H1 (cell line): ENCODE measurements around the gene TAF1D. TPM values are rescaled to one million over a fixed set of nuclear protein-coding genes. Genes with fewer than 3 reads are reported as not detected.

ENCODE experiments used
- ASH2L ChIP-seq: fragments of 200-600, 300-600 bp; sonication (generic); IDR thresholded peaks from one replicate; pipeline ENCODE4 v1.7.1; 2017; ENCODE audit warnings: low read length
- BACH1 ChIP-seq: IDR thresholded peaks from 2 replicates; pipeline ENCODE4 v1.6.1; 2012; ENCODE audit warnings: low read length, improper control_type of control experiment
- BCL11A ChIP-seq, 2 experiments: IDR thresholded peaks; one replicate each; pipeline ENCODE4 v1.6.1; 2011; ENCODE audit warnings: low read depth in 2 of 2, low read length in 2 of 2, mild to moderate bottlenecking in 2 of 2
- BRCA1 ChIP-seq: IDR thresholded peaks from 2 replicates; pipeline ENCODE4 v1.6.1; 2012; ENCODE audit warnings: low read depth, low read length, improper control_type of control experiment
- EZH2 ChIP-seq: fragments of 200-600 bp; sonication (generic); IDR thresholded peaks from 2 replicates; pipeline ENCODE4 v1.7.1; 2012; ENCODE audit warnings: low read depth, mild to moderate bottlenecking, moderate library complexity, low read length, inconsistent platforms; ENCODE audit not compliant: severe bottlenecking
- GTF2F1 ChIP-seq: IDR thresholded peaks from 2 replicates; pipeline ENCODE4 v1.6.1; 2012; ENCODE audit warnings: low read depth, low read length, improper control_type of control experiment, borderline replicate concordance
- HDAC6 ChIP-seq: IDR thresholded peaks from one replicate; pipeline ENCODE4 v1.7.1; 2012; ENCODE audit warnings: low read depth, mild to moderate bottlenecking, inconsistent platforms, low read length, moderate library complexity
- JUND ChIP-seq: IDR thresholded peaks from 2 replicates; pipeline ENCODE4 v1.6.1; 2011; ENCODE audit warnings: mild to moderate bottlenecking, improper control_type of control experiment, low read length
- PHF8 ChIP-seq: fragments of 200-600 bp; sonication (generic); conservative IDR thresholded peaks from 2 replicates; pipeline ENCODE4 v1.7.1; 2012; ENCODE audit warnings: low read depth, mild to moderate bottlenecking, inconsistent platforms, low read length, moderate library complexity
- POLR2A ChIP-seq, 2 experiments: IDR thresholded peaks; 1 replicate in 1 of 2; 2 replicates in 1 of 2; pipeline ENCODE4 v1.6.1; 2011; ENCODE audit warnings: low read depth in 2 of 2, low read length in 2 of 2, mild to moderate bottlenecking in 2 of 2; ENCODE audit errors: control extremely low read depth in 1 of 2
- POLR2AphosphoS5 ChIP-seq: IDR thresholded peaks from 2 replicates; pipeline ENCODE4 v1.6.1; 2011; ENCODE audit warnings: low read depth, low read length
- SAP30 ChIP-seq: fragments of 300-600 bp; sonication (generic); IDR thresholded peaks from 2 replicates; pipeline ENCODE4 v1.7.1; 2012; ENCODE audit warnings: low read length, moderate library complexity, mild to moderate bottlenecking, inconsistent platforms; ENCODE audit not compliant: insufficient read depth, insufficient replicate concordance
- SIN3A ChIP-seq, 2 experiments: IDR thresholded peaks in 1 of 2; conservative IDR thresholded peaks in 1 of 2; 2 replicates each; pipeline ENCODE4 v1.6.1; 2011 to 2012; ENCODE audit warnings: low read length in 2 of 2, improper control_type of control experiment in 1 of 2, low read depth in 1 of 2, mild to moderate bottlenecking in 1 of 2
- SP2 ChIP-seq: IDR thresholded peaks from 2 replicates; pipeline ENCODE4 v1.6.1; 2012; ENCODE audit warnings: mild to moderate bottlenecking, low read length, inconsistent platforms
- SUZ12 ChIP-seq: fragments of 200-600 bp; sonication (generic); IDR thresholded peaks from 2 replicates; pipeline ENCODE4 v1.6.1; 2012; ENCODE audit warnings: mild to moderate bottlenecking, inconsistent platforms, low read length, moderate library complexity, mixed read lengths
- TAF1 ChIP-seq: IDR thresholded peaks from 2 replicates; pipeline ENCODE4 v1.6.1; 2011; ENCODE audit warnings: mild to moderate bottlenecking, low read depth, low read length
- TBP ChIP-seq: IDR thresholded peaks from 2 replicates; pipeline ENCODE4 v1.6.1; 2011; ENCODE audit warnings: low read depth, low read length, improper control_type of control experiment
- TEAD4 ChIP-seq: IDR thresholded peaks from 2 replicates; pipeline ENCODE4 v1.6.1; 2012; ENCODE audit warnings: low read depth, low read length, inconsistent platforms, mixed read lengths
- ZNF274 ChIP-seq: IDR thresholded peaks from 2 replicates; pipeline ENCODE4 v1.7.0; 2012; ENCODE audit warnings: low read length, borderline replicate concordance; ENCODE audit errors: extremely low read depth
- polyA plus RNA-seq, 7 experiments: library from polyadenylated mRNA; depleted of rRNA in 3 of 7; stranded (reverse) in 5 of 7; unstranded in 2 of 7; fragments of >200 nt in 5 of 7; fragments of 200-250 nt in 2 of 7; gene quantifications; 1 replicate in 5 of 7; 2 replicates in 1 of 7; 4 replicates in 1 of 7; pipeline versions ENCODE4 v1.2.1 to v1.2.3, GENCODE V29; 2011 to 2013; ENCODE audit warnings: missing spikeins in 2 of 7, mixed read lengths in 2 of 7
- total RNA-seq: library from RNA; stranded (reverse); fragmentation: NEBNext Ultra II Directional; extraction: Animal tissue kit (Norgen Biotek cat#: 25700); gene quantifications from 2 replicates; pipeline ENCODE4 v1.2.1, GENCODE V29; 2021
- TF ChIP-seq, protein P1 (sequence below): IDR thresholded peaks from 2 replicates; pipeline ENCODE4 v1.6.1; 2012; ENCODE audit warnings: inconsistent platforms
- TF ChIP-seq, protein P2 (sequence below): IDR thresholded peaks from 2 replicates; pipeline ENCODE4 v1.6.1; 2011; ENCODE audit warnings: low read depth, mild to moderate bottlenecking, low read length; ENCODE audit not compliant: insufficient read depth

TAF1D gene
- total and polyA plus RNA-seq, 2 of the 8 experiments (the other 6 are each of a cell fraction or from before 2014, with no cell fraction given), result 64.7 to 212 TPM

DNA sequence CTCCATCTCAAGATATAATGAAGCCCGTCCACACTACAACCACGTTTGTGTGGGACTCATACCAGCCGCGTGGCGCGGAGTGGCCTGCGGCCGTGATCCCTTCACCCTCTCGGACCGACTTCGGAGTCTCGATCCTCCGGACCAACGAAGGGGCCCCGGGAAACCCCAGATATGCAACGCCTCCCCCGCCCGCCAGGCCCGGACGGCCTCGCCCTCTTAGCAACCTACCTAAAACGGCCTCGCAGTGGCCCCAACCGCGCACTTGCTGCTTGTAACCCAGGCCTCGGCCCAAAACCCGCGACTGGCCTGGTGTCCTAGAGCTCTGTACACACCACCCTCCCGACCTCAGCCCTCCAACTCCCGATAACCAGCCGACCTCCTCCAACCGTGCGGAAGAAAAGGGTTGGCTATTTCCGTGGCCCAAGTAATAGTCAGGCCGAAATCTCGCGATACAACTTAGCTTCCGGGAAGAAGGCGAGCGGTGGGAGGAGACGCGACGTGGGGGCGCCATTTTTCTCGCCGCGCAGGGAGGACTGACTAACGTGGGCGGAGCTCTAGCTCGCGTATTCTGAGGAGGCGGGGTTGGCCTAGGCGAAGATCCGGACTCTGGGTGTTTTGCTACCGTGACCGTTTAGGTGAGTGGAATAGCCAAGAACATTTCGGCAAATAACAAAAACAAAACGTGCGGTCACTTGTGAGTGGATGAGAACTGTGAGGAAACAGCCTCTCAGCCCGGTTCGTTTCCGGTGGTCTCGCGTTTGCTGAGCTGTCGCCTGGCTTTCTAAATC, at the start of gene TAF1D, which contains the start of gene C11orf54 (continued):
- TF ChIP-seq HDAC6 (no peak), POLR2AphosphoS5 (peak; percentile 99), BRCA1 (peak; percentile 79), ZNF274 (no peak), SP2 (no peak), JUND (no peak), TBP (peak; percentile 98), EZH2 (no peak), PHF8 (peak; percentile 94), POLR2A (IDR thresholded peaks at IDR 0.05; ENCODE audit: control extremely low read depth in 1 of 2, low read depth in 2 of 2, low read length in 2 of 2) (peak; percentile 92 to 99), ASH2L (peak; percentile 87), BACH1 (peak; percentile 93), SIN3A (conservative IDR thresholded peaks at IDR 0.05 in 1 of 2, IDR thresholded peaks at IDR 0.05 in 1 of 2; ENCODE audit: low read depth in 1 of 2, low read length in 2 of 2) (0 out of 4 replicates have a peak, but pooled peaks of 1 of the 2 experiments have one; percentile 46), SAP30 (peak; percentile 74), SUZ12 (0 out of 2 replicates have a peak, but pooled peaks have one; percentile 27), BCL11A (IDR thresholded peaks at IDR 0.05; ENCODE audit: low read depth in 2 of 2, low read length in 2 of 2) (no peak), TAF1 (peak; percentile 99), TEAD4 (no peak), GTF2F1 (peak; percentile 97)
- TF ChIP-seq, protein P1, sequence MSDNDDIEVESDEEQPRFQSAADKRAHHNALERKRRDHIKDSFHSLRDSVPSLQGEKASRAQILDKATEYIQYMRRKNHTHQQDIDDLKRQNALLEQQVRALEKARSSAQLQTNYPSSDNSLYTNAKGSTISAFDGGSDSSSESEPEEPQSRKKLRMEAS, result no peak; the same call in 1 of the 2 replicates
- TF ChIP-seq, protein P2, sequence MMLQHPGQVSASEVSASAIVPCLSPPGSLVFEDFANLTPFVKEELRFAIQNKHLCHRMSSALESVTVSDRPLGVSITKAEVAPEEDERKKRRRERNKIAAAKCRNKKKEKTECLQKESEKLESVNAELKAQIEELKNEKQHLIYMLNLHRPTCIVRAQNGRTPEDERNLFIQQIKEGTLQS, result no peak
- TF ChIP-seq, all 59 proteins: peak for 22
